Hepatocyte (in vitro differentiated cells): ENCODE data around the gene LRRC61.

Experiments
- CTCF ChIP-seq: fragments of 200-600 bp; sonication (generic); IDR thresholded peaks from 2 replicates; pipeline ENCODE4 v1.5.1; 2016; ENCODE audit warnings: antibody characterized with exemption, mild to moderate bottlenecking; ENCODE audit not compliant: poor library complexity
- EZH2 ChIP-seq: fragments of 200-600 bp; sonication (generic); IDR thresholded peaks from 2 replicates; pipeline ENCODE4 v1.6.1; 2016; ENCODE audit warnings: antibody characterized with exemption, mild to moderate bottlenecking, borderline replicate concordance

GRCh38 chr7:150308575-150308974 lies 14.6 kb upstream of the LRRC61 start:
- TF ChIP-seq CTCF (no peak), EZH2 (no peak)
